Measurements from ENCODE around the gene EYS.

GRCh38 chr6:64902596-64902995 is 804.4 kb downstream of the EYS start:
- TF ChIP-seq CTCF (IDR thresholded peaks at IDR 0.05) (no peak), POLR2A (IDR thresholded peaks at IDR 0.05) (no peak), POLR2AphosphoS5 (IDR thresholded peaks at IDR 0.05) (no peak)

Measured in breast epithelium (tissue), 3 donors.